ENCODE results near the gene FNIP2. TPM values are rescaled to one million over a fixed set of nuclear protein-coding genes. Genes with fewer than 3 reads are reported as not detected.

The FNIP2 gene
- polyA plus RNA-seq, 1 of the 3 experiments (the other 2 are of a cell fraction): 0.97 TPM

DNA sequence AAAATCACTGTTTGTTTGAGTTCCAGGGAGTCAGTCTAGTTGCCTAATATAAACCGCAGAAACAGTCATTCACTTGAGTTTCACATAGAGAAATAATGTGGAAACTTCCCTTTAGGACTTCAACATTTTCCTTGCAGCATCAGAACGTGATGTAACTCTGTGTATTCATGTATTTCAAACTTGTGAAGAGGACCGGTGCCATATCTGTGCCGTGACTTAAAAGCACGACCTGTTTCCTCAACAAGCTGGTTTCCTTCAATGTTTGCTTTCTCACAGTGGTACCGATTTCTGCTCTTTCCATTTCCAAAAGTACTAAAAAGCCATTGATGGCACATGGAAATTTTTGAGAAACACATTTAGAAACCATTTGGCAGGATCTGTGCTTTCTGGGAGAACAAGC is 167.4 kb downstream of the FNIP2 start:
- Histone ChIP-seq H3K36me3 (replicated peaks in 1 of 2; ENCODE audit: control insufficient read depth in 1 of 2, insufficient read depth in 2 of 2, low read length in 1 of 2) (no peaks in the 10 kb centered on the region), H3K27ac (ENCODE audit: low read depth in 2 of 2, low read length in 1 of 2) (no peak overlapping the region), H3K9ac (no peak overlapping the region), H3K27me3 (ENCODE audit: insufficient read depth) (no peaks in the 10 kb centered on the region), H3K4me1 (ENCODE audit: control insufficient read depth in 1 of 2, insufficient read depth in 2 of 2, low read depth in 1 of 2, low read length in 1 of 2) (no peaks in the 10 kb centered on the region), H3K4me3 (ENCODE audit: low read depth in 2 of 2, low read length in 1 of 2) (no peak overlapping the region), H3K9me3 (no peaks in the 10 kb centered on the region), H2AFZ (ENCODE audit: low read depth) (no peak overlapping the region), H3K9me2 (no peaks in the 10 kb centered on the region), H3K79me2 (ENCODE audit: insufficient read depth) (no peaks in the 10 kb centered on the region), H3F3A (replicated peaks; ENCODE audit: insufficient read depth) (no peaks in the 10 kb centered on the region), H3K4me2 (no peak overlapping the region), H4K20me1 (ENCODE audit: insufficient read depth) (no peaks in the 10 kb centered on the region)
- no peak for DNase-seq
- CTCF ChIA-PET: no interaction called here
- POLR2A ChIA-PET: no interaction called here
- no peak for TF ChIP-seq NFIC (IDR thresholded peaks at IDR 0.05; ENCODE audit: borderline replicate concordance)
- TF ChIP-seq RFX5 (IDR thresholded peaks at IDR 0.05; ENCODE audit: low read length): no peak
- WGBS (ENCODE audit: low lambda C conversion rate): 81% methylated on average over 6 of the region's 6 CpGs

DNA sequence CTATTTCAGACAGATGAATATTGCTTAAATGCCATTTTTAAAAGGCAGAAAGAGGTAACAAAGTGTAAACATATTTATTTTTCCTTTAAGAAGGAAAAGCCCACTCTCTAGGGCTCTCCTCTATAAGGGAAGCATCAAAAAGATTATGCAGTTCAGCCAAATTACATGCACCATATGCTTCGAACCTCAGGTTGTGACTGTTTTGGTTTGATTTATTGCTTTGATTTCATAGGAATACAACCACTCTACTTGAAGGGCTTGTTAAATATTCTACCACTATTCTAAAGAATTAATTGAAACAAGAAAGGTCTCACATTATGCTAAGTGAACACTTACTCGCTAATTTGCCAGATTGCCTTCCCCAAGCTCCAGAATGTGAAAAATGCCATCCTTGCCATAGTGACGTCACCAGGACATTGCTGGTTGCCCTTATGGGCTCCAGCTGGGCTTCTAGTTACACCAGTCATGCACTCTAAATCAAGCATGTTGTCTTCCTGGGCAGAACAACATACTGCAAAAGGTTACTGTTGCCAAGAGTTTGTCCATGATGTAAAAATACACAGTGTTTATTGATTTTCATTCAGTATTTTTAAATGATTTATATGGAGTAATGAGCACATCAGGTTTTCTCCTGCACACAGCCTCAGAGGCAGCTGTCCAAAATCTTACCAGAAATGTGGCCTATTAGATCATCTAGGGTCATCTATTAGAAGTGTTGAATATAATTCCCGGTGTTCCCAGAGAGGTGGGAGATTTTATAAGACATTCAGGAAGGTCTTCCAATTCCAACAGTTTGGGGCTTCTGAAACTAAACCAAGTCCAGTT is 169.6 kb downstream of the FNIP2 start:
- H3K79me2 ChIP-seq (ENCODE audit: insufficient read depth): no peaks in the 10 kb centered on the region
- H2AFZ ChIP-seq (ENCODE audit: low read depth): no peak overlapping the region
- H3F3A ChIP-seq (replicated peaks; ENCODE audit: insufficient read depth): no peaks in the 10 kb centered on the region
- no peak overlapping the region for H3K27ac ChIP-seq (ENCODE audit: low read depth in 2 of 2, low read length in 1 of 2)
- no peak for TF ChIP-seq GABPA (IDR thresholded peaks at IDR 0.05; ENCODE audit: low read depth)
- TF ChIP-seq FOXJ3 (CRISPR knock-in tag; IDR thresholded peaks at IDR 0.05): no peak
- no peak for TF ChIP-seq FOXM1 (IDR thresholded peaks at IDR 0.05; ENCODE audit: low read depth)
- no peak for TF ChIP-seq TAF1 (IDR thresholded peaks at IDR 0.05; ENCODE audit: borderline replicate concordance, low read depth, low read length)
- TF ChIP-seq SIN3A (IDR thresholded peaks at IDR 0.05; ENCODE audit: borderline replicate concordance, low read depth, low read length): no peak
- CTCF ChIA-PET: no interaction called here
- no peaks in the 10 kb centered on the region for H3K27me3 ChIP-seq (ENCODE audit: insufficient read depth)
- no peaks in the 10 kb centered on the region for H3K9me2 ChIP-seq
- H3K36me3 ChIP-seq (replicated peaks in 1 of 2; ENCODE audit: control insufficient read depth in 1 of 2, insufficient read depth in 2 of 2, low read length in 1 of 2): no peaks in the 10 kb centered on the region
- no peak overlapping the region for H3K4me2 ChIP-seq
- H3K9ac ChIP-seq: no peak overlapping the region
- no peaks in the 10 kb centered on the region for H4K20me1 ChIP-seq (ENCODE audit: insufficient read depth)
- H3K4me3 ChIP-seq (ENCODE audit: low read depth in 2 of 2, low read length in 1 of 2): no peak overlapping the region
- DNase-seq: no peak
- POLR2A ChIA-PET: no interaction called here
- WGBS (ENCODE audit: low lambda C conversion rate): 68% methylated on average over 4 of the region's 4 CpGs
- H3K9me3 ChIP-seq: no peaks in the 10 kb centered on the region
- no peaks in the 10 kb centered on the region for H3K4me1 ChIP-seq (ENCODE audit: control insufficient read depth in 1 of 2, insufficient read depth in 2 of 2, low read depth in 1 of 2, low read length in 1 of 2)

- H3K79me2 ChIP-seq (ENCODE audit: insufficient read depth): no peaks in the 10 kb centered on the region
- TF ChIP-seq FOSL2 (IDR thresholded peaks at IDR 0.05; ENCODE audit: borderline replicate concordance, low read depth): no peak
- no peak for TF ChIP-seq EP300 (IDR thresholded peaks at IDR 0.05; ENCODE audit: borderline replicate concordance in 1 of 2, low read depth in 1 of 2, low read length in 1 of 2)
- no peak for TF ChIP-seq GABPA (IDR thresholded peaks at IDR 0.05; ENCODE audit: low read depth)
- TF ChIP-seq IRF3 (IDR thresholded peaks at IDR 0.05; ENCODE audit: low read depth, low read length): no peak
- no peak for TF ChIP-seq YY1 (IDR thresholded peaks at IDR 0.05; ENCODE audit: low read depth)
- TF ChIP-seq POLR2AphosphoS5 (IDR thresholded peaks at IDR 0.05; ENCODE audit: low read depth, low read length): no peak
- no peak for TF ChIP-seq NFIC (IDR thresholded peaks at IDR 0.05; ENCODE audit: borderline replicate concordance)
- TF ChIP-seq JUND (IDR thresholded peaks at IDR 0.05): no peak
- TF ChIP-seq ZBTB33 (IDR thresholded peaks at IDR 0.05; ENCODE audit: borderline replicate concordance, low read depth): no peak
- TF ChIP-seq PBX3 (IDR thresholded peaks at IDR 0.05): no peak
- TF ChIP-seq RFX5 (IDR thresholded peaks at IDR 0.05; ENCODE audit: low read length): no peak
- TF ChIP-seq TEAD4 (IDR thresholded peaks at IDR 0.05; ENCODE audit: borderline replicate concordance, insufficient read depth): no peak
- TF ChIP-seq SIN3A (IDR thresholded peaks at IDR 0.05; ENCODE audit: borderline replicate concordance, low read depth, low read length): no peak
- no peak for TF ChIP-seq TAF1 (IDR thresholded peaks at IDR 0.05; ENCODE audit: borderline replicate concordance, low read depth, low read length)
- TF ChIP-seq ELF1 (IDR thresholded peaks at IDR 0.05): no peak
- no peaks in the 10 kb centered on the region for H4K20me1 ChIP-seq (ENCODE audit: insufficient read depth)
- CTCF ChIA-PET: interaction anchor here (1.1 kb wide), 1 partner anchor 103 kb away, joined by 3 read pairs; no protein-coding TSS in a partner anchor
- no peaks in the 10 kb centered on the region for H3K9me3 ChIP-seq
- no peak overlapping the region for H3K9ac ChIP-seq
- no peaks in the 10 kb centered on the region for H3K27me3 ChIP-seq (ENCODE audit: insufficient read depth)
- 86% methylated on average over 2 of the region's 2 CpGs for WGBS (ENCODE audit: low lambda C conversion rate)
- H3K4me1 ChIP-seq (ENCODE audit: control insufficient read depth in 1 of 2, insufficient read depth in 2 of 2, low read depth in 1 of 2, low read length in 1 of 2): no peaks in the 10 kb centered on the region
- POLR2A ChIA-PET: no interaction called here
- H3K36me3 ChIP-seq (replicated peaks in 1 of 2; ENCODE audit: control insufficient read depth in 1 of 2, insufficient read depth in 2 of 2, low read length in 1 of 2): no peaks in the 10 kb centered on the region
- H3F3A ChIP-seq (replicated peaks; ENCODE audit: insufficient read depth): no peaks in the 10 kb centered on the region
- H3K27ac ChIP-seq (ENCODE audit: low read depth in 2 of 2, low read length in 1 of 2): no peak overlapping the region
- no peak for DNase-seq
- H3K9me2 ChIP-seq: no peaks in the 10 kb centered on the region
- no peak overlapping the region for H3K4me2 ChIP-seq
- H3K4me3 ChIP-seq (ENCODE audit: low read depth in 2 of 2, low read length in 1 of 2): no peak overlapping the region
- H2AFZ ChIP-seq (ENCODE audit: low read depth): no peak overlapping the region
These were observed 171.4 kb downstream of the FNIP2 start for GRCh38 chr4:158940271-158940670.

Data from SK-N-SH (cell line).